Measurements from ENCODE around the gene UCMA. TPM values are rescaled to one million over a fixed set of nuclear protein-coding genes. Genes with fewer than 3 reads are reported as not detected.
A peak's percentile ranks its signal among the peaks of the same experiment; 100 is the strongest.

Gene UCMA
- total and polyA plus RNA-seq, 9 of the 15 experiments (the other 6 are each of a cell fraction or from before 2014, with no cell fraction given): not detected

DNA sequence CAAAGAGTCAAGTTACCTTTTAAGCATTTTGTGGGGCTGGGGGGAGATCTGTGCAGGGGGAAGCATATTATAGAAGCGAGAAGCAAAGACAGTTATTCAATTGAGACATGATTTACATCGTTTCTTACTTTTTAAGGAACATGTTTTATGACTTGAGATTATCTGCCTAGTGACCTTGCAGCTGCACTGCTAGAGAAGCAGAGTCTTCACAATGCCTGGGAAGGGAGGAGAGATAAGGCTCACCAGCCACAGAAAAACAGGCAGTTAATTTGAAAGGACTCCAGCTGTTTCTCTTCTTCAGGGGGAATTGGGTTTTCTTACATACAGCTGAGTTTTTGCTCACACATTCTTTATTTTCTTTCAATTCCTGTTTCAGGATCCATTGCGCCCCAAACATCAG is 34.7 kb upstream of the UCMA start (continued):
- TF ChIP-seq, protein P1, sequence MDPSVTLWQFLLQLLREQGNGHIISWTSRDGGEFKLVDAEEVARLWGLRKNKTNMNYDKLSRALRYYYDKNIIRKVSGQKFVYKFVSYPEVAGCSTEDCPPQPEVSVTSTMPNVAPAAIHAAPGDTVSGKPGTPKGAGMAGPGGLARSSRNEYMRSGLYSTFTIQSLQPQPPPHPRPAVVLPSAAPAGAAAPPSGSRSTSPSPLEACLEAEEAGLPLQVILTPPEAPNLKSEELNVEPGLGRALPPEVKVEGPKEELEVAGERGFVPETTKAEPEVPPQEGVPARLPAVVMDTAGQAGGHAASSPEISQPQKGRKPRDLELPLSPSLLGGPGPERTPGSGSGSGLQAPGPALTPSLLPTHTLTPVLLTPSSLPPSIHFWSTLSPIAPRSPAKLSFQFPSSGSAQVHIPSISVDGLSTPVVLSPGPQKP (CRISPR knock-in tag; IDR thresholded peaks at IDR 0.05): no peak
- TF ChIP-seq EWSR1 (IDR thresholded peaks at IDR 0.05; ENCODE audit: borderline replicate concordance, low read depth, partially characterized antibody) (no peak), ZNF165 (CRISPR knock-in tag; IDR thresholded peaks at IDR 0.05; ENCODE audit: borderline replicate concordance) (no peak), TEAD1 (CRISPR knock-in tag; IDR thresholded peaks at IDR 0.05) (0 out of 4 replicates have a peak, but pooled peaks of 1 of the 2 experiments have one; percentile 28), GABPB1 (CRISPR knock-in tag; IDR thresholded peaks at IDR 0.05) (no peak), ZNF717 (CRISPR knock-in tag; IDR thresholded peaks at IDR 0.05) (no peak), SIN3B (IDR thresholded peaks at IDR 0.05; ENCODE audit: low read depth) (no peak), STAG1 (CRISPR knock-in tag; IDR thresholded peaks at IDR 0.05; ENCODE audit: borderline replicate concordance) (no peak), NCOR1 (IDR thresholded peaks at IDR 0.05) (peak; percentile 82), FOXP1 (CRISPR knock-in tag; IDR thresholded peaks at IDR 0.05) (no peak), KLF16 (IDR thresholded peaks at IDR 0.05) (peak; percentile 89), SMC3 (conservative IDR thresholded peaks at IDR 0.05; ENCODE audit: insufficient read depth, low read depth, low read length) (no peak), ZKSCAN3 (CRISPR knock-in tag; IDR thresholded peaks at IDR 0.05) (no peak), CSDE1 (IDR thresholded peaks at IDR 0.05) (no peak), PYGO2 (tag; IDR thresholded peaks at IDR 0.05) (no peak), PHF20 (IDR thresholded peaks at IDR 0.05; ENCODE audit: partially characterized antibody) (no peak), FUS (optimal IDR thresholded peaks at IDR 0.05; ENCODE audit: low read depth, low read length) (no peak), RUNX1 (IDR thresholded peaks at IDR 0.05; ENCODE audit: low read depth) (no peak), CCAR2 (IDR thresholded peaks at IDR 0.05; ENCODE audit: low read depth, low read length) (no peak), BACH1 (tag; IDR thresholded peaks at IDR 0.05) (no peak), ZNF668 (CRISPR knock-in tag; IDR thresholded peaks at IDR 0.05) (no peak), ZNF830 (CRISPR knock-in tag; IDR thresholded peaks at IDR 0.05) (no peak), ZFP1 (CRISPR knock-in tag; IDR thresholded peaks at IDR 0.05) (no peak), CBX3 (IDR thresholded peaks at IDR 0.05; ENCODE audit: borderline replicate concordance in 1 of 2, low read length in 2 of 2) (peak in 1 of 2 experiments; percentile 12; a peak in 1 of 3 replicates), EZH2 (IDR thresholded peaks at IDR 0.05; ENCODE audit: borderline replicate concordance, low read depth, low read length) (no peak), PTBP1 (IDR thresholded peaks at IDR 0.05; ENCODE audit: low read depth, low read length) (no peak), ZNF184 (CRISPR knock-in tag; IDR thresholded peaks at IDR 0.05) (no peak), ZEB2 (IDR thresholded peaks at IDR 0.05) (no peak), TRIM28 (IDR thresholded peaks at IDR 0.05) (no peak)
- TF ChIP-seq, protein P2, sequence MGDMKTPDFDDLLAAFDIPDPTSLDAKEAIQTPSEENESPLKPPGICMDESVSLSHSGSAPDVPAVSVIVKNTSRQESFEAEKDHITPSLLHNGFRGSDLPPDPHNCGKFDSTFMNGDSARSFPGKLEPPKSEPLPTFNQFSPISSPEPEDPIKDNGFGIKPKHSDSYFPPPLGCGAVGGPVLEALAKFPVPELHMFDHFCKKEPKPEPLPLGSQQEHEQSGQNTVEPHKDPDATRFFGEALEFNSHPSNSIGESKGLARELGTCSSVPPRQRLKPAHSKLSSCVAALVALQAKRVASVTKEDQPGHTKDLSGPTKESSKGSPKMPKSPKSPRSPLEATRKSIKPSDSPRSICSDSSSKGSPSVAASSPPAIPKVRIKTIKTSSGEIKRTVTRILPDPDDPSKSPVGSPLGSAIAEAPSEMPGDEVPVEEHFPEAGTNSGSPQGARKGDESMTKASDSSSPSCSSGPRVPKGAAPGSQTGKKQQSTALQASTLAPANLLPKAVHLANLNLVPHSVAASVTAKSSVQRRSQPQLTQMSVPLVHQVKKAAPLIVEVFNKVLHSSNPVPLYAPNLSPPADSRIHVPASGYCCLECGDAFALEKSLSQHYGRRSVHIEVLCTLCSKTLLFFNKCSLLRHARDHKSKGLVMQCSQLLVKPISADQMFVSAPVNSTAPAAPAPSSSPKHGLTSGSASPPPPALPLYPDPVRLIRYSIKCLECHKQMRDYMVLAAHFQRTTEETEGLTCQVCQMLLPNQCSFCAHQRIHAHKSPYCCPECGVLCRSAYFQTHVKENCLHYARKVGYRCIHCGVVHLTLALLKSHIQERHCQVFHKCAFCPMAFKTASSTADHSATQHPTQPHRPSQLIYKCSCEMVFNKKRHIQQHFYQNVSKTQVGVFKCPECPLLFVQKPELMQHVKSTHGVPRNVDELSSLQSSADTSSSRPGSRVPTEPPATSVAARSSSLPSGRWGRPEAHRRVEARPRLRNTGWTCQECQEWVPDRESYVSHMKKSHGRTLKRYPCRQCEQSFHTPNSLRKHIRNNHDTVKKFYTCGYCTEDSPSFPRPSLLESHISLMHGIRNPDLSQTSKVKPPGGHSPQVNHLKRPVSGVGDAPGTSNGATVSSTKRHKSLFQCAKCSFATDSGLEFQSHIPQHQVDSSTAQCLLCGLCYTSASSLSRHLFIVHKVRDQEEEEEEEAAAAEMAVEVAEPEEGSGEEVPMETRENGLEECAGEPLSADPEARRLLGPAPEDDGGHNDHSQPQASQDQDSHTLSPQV (IDR thresholded peaks at IDR 0.05): no peak

Measured in K562 (cell line).